A673 (cell line): ENCODE data around the gene CDK5RAP2. TPM values are rescaled to one million over a fixed set of nuclear protein-coding genes. Genes with fewer than 3 reads are reported as not detected.

Experiments used
- BruUV-seq: library from RNA; stranded (reverse); fragments of 400-500 nt; replicated peaks from 2 replicates; lab custom pipeline; 2021; lab: Mats Ljungman, UMichigan
- CTCF ChIA-PET: fragments of 300-600 bp; sonication (Branson Sonifier 250); formaldehyde crosslinking; loops from one replicate; lab custom pipeline; 2022; ENCODE audit warnings: antibody characterized with exemption; lab: Charles Lee
- POLR2A ChIA-PET: fragments of 300-600 bp; sonication (Branson Sonifier 250); formaldehyde crosslinking; loops from one replicate; lab custom pipeline; 2022; ENCODE audit warnings: antibody characterized with exemption; ENCODE audit not compliant: low non-redundant PET; lab: Charles Lee
- DNase-seq: peaks from one replicate; pipeline ENCODE4 v3.0.0-alpha.2; 2015; ENCODE audit warnings: low spot score
- H3K27ac ChIP-seq: fragments of 200-600 bp; sonication (generic); 2 replicates; pipeline ENCODE4 v1.5.1; 2016; ENCODE audit warnings: mixed run types, low read depth, mild to moderate bottlenecking, mixed read lengths, antibody characterized with exemption, low read length; ENCODE audit not compliant: poor library complexity, severe bottlenecking
- H3K27me3 ChIP-seq: fragments of 200-600 bp; sonication (generic); replicated peaks from 2 replicates; pipeline ENCODE4 v1.6.1; 2017; ENCODE audit warnings: mixed run types, low read depth, mild to moderate bottlenecking, mixed read lengths, antibody characterized with exemption, low read length; ENCODE audit not compliant: insufficient read depth, poor library complexity
- H3K36me3 ChIP-seq: fragments of 200-600 bp; sonication (generic); 2 replicates; pipeline ENCODE4 v1.6.1; 2016; ENCODE audit warnings: mixed run types, mild to moderate bottlenecking, mixed read lengths, antibody characterized with exemption, low read length; ENCODE audit not compliant: insufficient read depth, poor library complexity, severe bottlenecking
- H3K4me1 ChIP-seq: fragments of 200-600 bp; sonication (generic); 2 replicates; pipeline ENCODE4 v1.6.1; 2017; ENCODE audit warnings: mixed run types, mild to moderate bottlenecking, mixed read lengths, antibody characterized with exemption, low read length; ENCODE audit not compliant: insufficient read depth, poor library complexity, severe bottlenecking
- H3K4me3 ChIP-seq: fragments of 200-600 bp; sonication (generic); 2 replicates; pipeline ENCODE4 v1.5.1; 2016; ENCODE audit warnings: low read depth, mixed run types, mild to moderate bottlenecking, mixed read lengths, low read length; ENCODE audit not compliant: poor library complexity, severe bottlenecking
- H3K9me3 ChIP-seq: fragments of 200-600 bp; sonication (generic); 2 replicates; pipeline ENCODE4 v1.6.1; 2016; ENCODE audit warnings: mixed run types, low read depth, mild to moderate bottlenecking, mixed read lengths, antibody characterized with exemption, low read length; ENCODE audit not compliant: poor library complexity, severe bottlenecking
- EZH2 ChIP-seq: fragments of 200-600 bp; sonication (generic); IDR thresholded peaks from 2 replicates; pipeline ENCODE4 v1.6.1; 2017; ENCODE audit warnings: borderline replicate concordance, low read depth, mild to moderate bottlenecking, mixed read lengths, antibody characterized with exemption, low read length; ENCODE audit not compliant: poor library complexity, severe bottlenecking
- intact Hi-C: fragments of 100-400 bp; cut with micrococcal nuclease; formaldehyde crosslinking; loops from one replicate; pipeline ENCODE4 v1.10.0; 2022; ENCODE audit not compliant: unreplicated experiment
- total RNA-seq: library from RNA; stranded (reverse); gene quantifications from 2 replicates; pipeline ENCODE4 v1.2.3, GENCODE V29; 2021
- TF ChIP-seq, protein P1 (sequence below): fragments of 300-800, 200-600 bp; sonication (generic); conservative IDR thresholded peaks from 2 replicates; pipeline ENCODE4 v1.5.1; 2017; ENCODE audit warnings: low read depth, mild to moderate bottlenecking, antibody characterized with exemption, low read length, moderate library complexity, mixed read lengths

The CDK5RAP2 gene
- total RNA-seq, 1 experiment from 2014 or later = 94.5 TPM

DNA sequence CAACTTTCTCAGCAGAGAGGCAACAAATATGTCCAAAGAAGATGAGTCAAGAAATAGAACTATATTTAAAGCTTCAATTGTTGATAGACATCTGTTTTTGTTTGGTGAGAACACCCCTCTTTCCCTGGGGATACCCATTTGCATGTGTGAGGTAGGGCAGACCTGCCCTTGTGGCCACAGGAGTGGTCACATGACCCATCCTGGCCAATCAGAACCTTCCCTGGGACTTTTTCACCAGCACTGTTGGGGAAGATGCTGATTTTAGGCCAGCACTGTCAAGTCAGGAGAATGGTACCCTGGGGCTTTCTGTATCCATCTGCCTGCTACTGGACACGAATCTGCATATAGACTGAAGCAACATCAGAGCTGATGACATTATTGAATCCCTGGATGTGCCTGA lies 211.2 kb downstream of the CDK5RAP2 start:
- H3K9me3 ChIP-seq = no peaks in the 10 kb centered on the region
- ChIA-PET POLR2A (no interaction called here), CTCF (no interaction called here)
- no peaks in the 10 kb centered on the region for H3K4me1 ChIP-seq
- TF ChIP-seq, protein P1, sequence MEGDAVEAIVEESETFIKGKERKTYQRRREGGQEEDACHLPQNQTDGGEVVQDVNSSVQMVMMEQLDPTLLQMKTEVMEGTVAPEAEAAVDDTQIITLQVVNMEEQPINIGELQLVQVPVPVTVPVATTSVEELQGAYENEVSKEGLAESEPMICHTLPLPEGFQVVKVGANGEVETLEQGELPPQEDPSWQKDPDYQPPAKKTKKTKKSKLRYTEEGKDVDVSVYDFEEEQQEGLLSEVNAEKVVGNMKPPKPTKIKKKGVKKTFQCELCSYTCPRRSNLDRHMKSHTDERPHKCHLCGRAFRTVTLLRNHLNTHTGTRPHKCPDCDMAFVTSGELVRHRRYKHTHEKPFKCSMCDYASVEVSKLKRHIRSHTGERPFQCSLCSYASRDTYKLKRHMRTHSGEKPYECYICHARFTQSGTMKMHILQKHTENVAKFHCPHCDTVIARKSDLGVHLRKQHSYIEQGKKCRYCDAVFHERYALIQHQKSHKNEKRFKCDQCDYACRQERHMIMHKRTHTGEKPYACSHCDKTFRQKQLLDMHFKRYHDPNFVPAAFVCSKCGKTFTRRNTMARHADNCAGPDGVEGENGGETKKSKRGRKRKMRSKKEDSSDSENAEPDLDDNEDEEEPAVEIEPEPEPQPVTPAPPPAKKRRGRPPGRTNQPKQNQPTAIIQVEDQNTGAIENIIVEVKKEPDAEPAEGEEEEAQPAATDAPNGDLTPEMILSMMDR = no peak
- TF ChIP-seq EZH2 = no peak
- no TSS peak for BruUV-seq
- H3K4me3 ChIP-seq = no peak overlapping the region
- intact Hi-C loops = no loop called here
- no peaks in the 10 kb centered on the region for H3K36me3 ChIP-seq
- DNase-seq = no peak
- H3K27ac ChIP-seq = no peak overlapping the region
- H3K27me3 ChIP-seq = no peaks in the 10 kb centered on the region

DNA sequence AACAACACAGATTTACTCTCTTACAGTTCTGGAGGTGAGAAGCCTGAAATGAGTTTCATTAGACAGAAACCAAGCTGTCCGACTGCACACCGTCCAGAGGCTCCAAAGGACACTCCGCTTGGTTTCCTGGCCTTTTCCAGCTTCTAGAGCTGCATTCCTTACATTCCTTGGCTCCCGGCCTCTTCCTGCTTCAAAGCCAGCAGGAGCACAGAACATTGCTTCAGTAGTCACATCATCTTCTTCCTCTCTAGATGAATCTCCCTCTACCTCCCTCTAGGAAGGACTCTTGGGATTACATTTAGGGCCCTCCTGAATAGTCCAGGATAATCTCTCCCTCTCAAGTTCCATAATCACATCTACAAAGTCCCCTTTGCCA lies 213.3 kb downstream of the CDK5RAP2 start:
- DNase-seq = peak; percentile 55
- no TSS peak for BruUV-seq
- Histone ChIP-seq H3K27ac (no peak overlapping the region), H3K4me3 (no peak overlapping the region), H3K36me3 (no peaks in the 10 kb centered on the region), H3K9me3 (no peaks in the 10 kb centered on the region), H3K4me1 (no peaks in the 10 kb centered on the region), H3K27me3 (no peaks in the 10 kb centered on the region)
- intact Hi-C loops = no loop called here
- no peak for TF ChIP-seq EZH2
- TF ChIP-seq, protein P1 = peak; percentile 30; the same call in 1 of the 2 replicates
- POLR2A ChIA-PET = no interaction called here
- CTCF ChIA-PET = no interaction called here

DNA sequence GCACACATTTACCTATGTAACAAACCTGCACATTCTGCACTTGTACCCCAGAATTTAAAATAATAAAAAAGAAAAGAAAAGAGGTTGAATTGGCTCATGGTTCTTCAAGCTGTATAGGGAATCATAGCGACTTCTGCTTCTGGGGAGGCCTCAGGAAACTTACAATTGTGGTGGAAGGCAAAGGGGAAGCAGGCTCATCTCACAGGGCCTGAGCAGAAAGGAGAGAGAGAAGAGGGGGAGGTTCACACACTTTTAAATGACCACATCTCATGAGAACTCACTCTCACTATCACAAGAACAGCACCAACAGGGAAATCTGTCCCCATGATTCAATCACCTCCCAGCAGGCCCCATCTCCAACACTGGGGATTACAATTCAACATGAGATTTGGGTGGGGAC lies 214.6 kb downstream of the CDK5RAP2 start:
- Histone ChIP-seq H3K27me3 (no peaks in the 10 kb centered on the region), H3K4me1 (no peaks in the 10 kb centered on the region), H3K9me3 (no peaks in the 10 kb centered on the region), H3K36me3 (no peaks in the 10 kb centered on the region), H3K27ac (no peak overlapping the region), H3K4me3 (no peak overlapping the region)
- DNase-seq = no peak
- TF ChIP-seq EZH2 = no peak
- TF ChIP-seq, protein P1 = no peak
- BruUV-seq = no TSS peak
- POLR2A ChIA-PET = no interaction called here
- intact Hi-C loops = no loop called here
- CTCF ChIA-PET = no interaction called here
